OCI-LY7 (cell line): ENCODE data around the gene SREBF1.

ENCODE experiments used
- EZH2phosphoT487 ChIP-seq: fragments of 200-600 bp; sonication (generic); IDR thresholded peaks from 2 replicates; pipeline ENCODE4 v1.6.1; 2018; ENCODE audit warnings: low read depth, borderline replicate concordance, mild to moderate bottlenecking, mixed run types, antibody characterized with exemption, low read length, moderate library complexity, mixed read lengths
- TF ChIP-seq, protein P1 (sequence below): fragments of 200-600 bp; sonication (generic); conservative IDR thresholded peaks from 2 replicates; pipeline ENCODE4 v1.5.1; 2014; ENCODE audit warnings: mild to moderate bottlenecking, antibody characterized with exemption, low read length, moderate library complexity, mixed read lengths

DNA sequence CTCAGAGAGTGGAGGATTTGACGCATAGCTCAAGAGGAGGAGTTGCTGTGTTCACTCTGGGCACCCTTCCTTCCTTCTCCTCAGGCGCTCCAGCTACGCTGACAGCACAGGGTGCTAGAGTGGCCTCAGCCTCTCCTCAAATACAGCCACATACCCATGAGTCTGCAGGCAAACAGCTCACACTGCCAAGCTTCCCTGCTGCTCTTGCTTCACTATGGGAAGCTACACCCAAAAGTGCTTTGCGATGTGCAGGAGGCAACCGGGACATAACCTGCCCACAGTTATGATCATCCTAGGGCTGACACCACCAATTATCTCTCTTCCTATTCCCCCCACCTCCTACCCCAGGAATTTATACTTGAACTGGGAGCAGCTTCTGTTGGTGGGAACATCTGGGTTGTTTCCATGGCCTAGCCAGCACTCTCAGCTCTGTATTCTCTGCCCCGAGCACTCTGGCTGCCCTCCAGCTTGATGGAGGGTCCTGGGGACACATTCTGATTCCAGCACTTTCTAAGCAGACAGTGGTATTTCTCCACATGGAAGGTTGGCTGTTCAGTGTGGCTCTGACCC lies 40.3 kb upstream of the SREBF1 start:
- TF ChIP-seq, protein P1, sequence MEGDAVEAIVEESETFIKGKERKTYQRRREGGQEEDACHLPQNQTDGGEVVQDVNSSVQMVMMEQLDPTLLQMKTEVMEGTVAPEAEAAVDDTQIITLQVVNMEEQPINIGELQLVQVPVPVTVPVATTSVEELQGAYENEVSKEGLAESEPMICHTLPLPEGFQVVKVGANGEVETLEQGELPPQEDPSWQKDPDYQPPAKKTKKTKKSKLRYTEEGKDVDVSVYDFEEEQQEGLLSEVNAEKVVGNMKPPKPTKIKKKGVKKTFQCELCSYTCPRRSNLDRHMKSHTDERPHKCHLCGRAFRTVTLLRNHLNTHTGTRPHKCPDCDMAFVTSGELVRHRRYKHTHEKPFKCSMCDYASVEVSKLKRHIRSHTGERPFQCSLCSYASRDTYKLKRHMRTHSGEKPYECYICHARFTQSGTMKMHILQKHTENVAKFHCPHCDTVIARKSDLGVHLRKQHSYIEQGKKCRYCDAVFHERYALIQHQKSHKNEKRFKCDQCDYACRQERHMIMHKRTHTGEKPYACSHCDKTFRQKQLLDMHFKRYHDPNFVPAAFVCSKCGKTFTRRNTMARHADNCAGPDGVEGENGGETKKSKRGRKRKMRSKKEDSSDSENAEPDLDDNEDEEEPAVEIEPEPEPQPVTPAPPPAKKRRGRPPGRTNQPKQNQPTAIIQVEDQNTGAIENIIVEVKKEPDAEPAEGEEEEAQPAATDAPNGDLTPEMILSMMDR = no peak
- no peak for TF ChIP-seq EZH2phosphoT487
